Neural cell (in vitro differentiated cells): Measurements from ENCODE around the gene BICD1. TPM values are rescaled to one million over a fixed set of nuclear protein-coding genes. Genes with fewer than 3 reads are reported as not detected.

Source experiments
- H2AFZ ChIP-seq: fragments of 200-600, 300-800 bp; sonication (generic), shearing (Covaris generic); 2 replicates; pipeline ENCODE4 v1.6.0; 2014; ENCODE audit warnings: low read depth, mild to moderate bottlenecking, antibody characterized with exemption, low read length, moderate library complexity
- H3F3A ChIP-seq: fragments of 200-600 bp; shearing (Covaris generic); 2 replicates; pipeline ENCODE4 v1.6.1; 2016; ENCODE audit warnings: mild to moderate bottlenecking, moderate library complexity, mixed read lengths, antibody characterized with exemption, low read length; ENCODE audit not compliant: insufficient read depth, poor library complexity, severe bottlenecking
- H3K27ac ChIP-seq: fragments of 200-600, 300-800 bp; sonication (generic), shearing (Covaris generic); 2 replicates; pipeline ENCODE4 v1.5.1; 2014; ENCODE audit warnings: mild to moderate bottlenecking, low read length, moderate library complexity
- H3K27me3 ChIP-seq: fragments of 300-800, 200-600 bp; sonication (generic), shearing (Covaris generic); 2 replicates; pipeline ENCODE4 v1.6.0; 2014; ENCODE audit warnings: mild to moderate bottlenecking, low read depth, low read length, moderate library complexity; ENCODE audit not compliant: insufficient read depth
- H3K36me3 ChIP-seq: fragments of 300-800, 200-600 bp; sonication (generic), shearing (Covaris generic); 2 replicates; pipeline ENCODE4 v1.5.1; 2014; ENCODE audit warnings: mild to moderate bottlenecking, antibody characterized with exemption, low read length, moderate library complexity; ENCODE audit not compliant: insufficient read depth
- H3K4me2 ChIP-seq: fragments of 300-800, 200-600 bp; sonication (generic), shearing (Covaris generic); 2 replicates; pipeline ENCODE4 v1.6.0; 2014; ENCODE audit warnings: mild to moderate bottlenecking, low read length
- H3K4me3 ChIP-seq: fragments of 300-800, 200-600 bp; sonication (generic), shearing (Covaris generic); 2 replicates; pipeline ENCODE4 v1.5.1; 2014; ENCODE audit warnings: mild to moderate bottlenecking, low read length, moderate library complexity
- H3K79me2 ChIP-seq: fragments of 200-600 bp; shearing (Covaris generic); replicated peaks from 2 replicates; pipeline ENCODE4 v1.6.0; 2014; ENCODE audit warnings: mild to moderate bottlenecking, low read length, moderate library complexity; ENCODE audit not compliant: insufficient read depth
- H3K9ac ChIP-seq: fragments of 300-800, 200-600 bp; sonication (generic), shearing (Covaris generic); 2 replicates; pipeline ENCODE4 v1.6.1; 2016; ENCODE audit warnings: mild to moderate bottlenecking, low read length, mixed read lengths
- H3K9me2 ChIP-seq: fragments of 200-600 bp; shearing (Covaris generic); 2 replicates; pipeline ENCODE4 v1.6.1; 2016; ENCODE audit warnings: mild to moderate bottlenecking, low read length, mixed read lengths; ENCODE audit not compliant: insufficient read depth
- H3K9me3 ChIP-seq: fragments of 200-600, 300-800 bp; sonication (generic), shearing (Covaris generic); 2 replicates; pipeline ENCODE4 v1.6.1; 2016; ENCODE audit warnings: mild to moderate bottlenecking, mixed run types, low read length, moderate library complexity, mixed read lengths
- H4K20me1 ChIP-seq: fragments of 200-600 bp; shearing (Covaris generic); 2 replicates; pipeline ENCODE4 v1.6.1; 2016; ENCODE audit warnings: mild to moderate bottlenecking, mixed run types; ENCODE audit not compliant: insufficient read depth
- EP300 ChIP-seq: fragments of 450-650 bp; conservative IDR thresholded peaks from 2 replicates; pipeline ENCODE4 v1.6.1; 2014; ENCODE audit warnings: antibody characterized with exemption, mild to moderate bottlenecking, moderate library complexity; ENCODE audit not compliant: poor library complexity, severe bottlenecking
- EZH2 ChIP-seq: fragments of 200-600, 300-800 bp; shearing (Covaris generic), sonication (generic); IDR thresholded peaks from 2 replicates; pipeline ENCODE4 v1.6.1; 2014; ENCODE audit warnings: antibody characterized with exemption, low read length, borderline replicate concordance, mild to moderate bottlenecking; ENCODE audit not compliant: insufficient read depth, poor library complexity, severe bottlenecking
- MXI1 ChIP-seq: fragments of 450-650 bp; conservative IDR thresholded peaks from 2 replicates; pipeline ENCODE4 v1.6.1; 2014; ENCODE audit warnings: antibody characterized with exemption, mild to moderate bottlenecking; ENCODE audit not compliant: poor library complexity, severe bottlenecking
- POLR2AphosphoS5 ChIP-seq: IDR thresholded peaks from 2 replicates; pipeline ENCODE4 v1.6.1; 2012
- RAD21 ChIP-seq: fragments of 450-650 bp; conservative IDR thresholded peaks from 2 replicates; pipeline ENCODE4 v1.6.1; 2014; ENCODE audit warnings: antibody characterized with exemption, mild to moderate bottlenecking, moderate library complexity
- REST ChIP-seq: IDR thresholded peaks from 2 replicates; pipeline ENCODE4 v1.6.1; 2012; ENCODE audit warnings: borderline replicate concordance
- SMC3 ChIP-seq: fragments of 450-650 bp; conservative IDR thresholded peaks from 2 replicates; pipeline ENCODE4 v1.6.1; 2014; ENCODE audit warnings: antibody characterized with exemption, mild to moderate bottlenecking, moderate library complexity; ENCODE audit not compliant: poor library complexity
- TAF1 ChIP-seq: IDR thresholded peaks from 2 replicates; pipeline ENCODE4 v1.6.1; 2012; ENCODE audit warnings: low read depth
- polyA plus RNA-seq: library from polyadenylated mRNA; depleted of rRNA; stranded (reverse); fragments of >200 nt; gene quantifications from 2 replicates; pipeline ENCODE4 v1.2.3, GENCODE V29; 2014
- TF ChIP-seq, protein P1 (sequence below): fragments of 450-650 bp; IDR thresholded peaks from 2 replicates; pipeline ENCODE4 v1.5.1; 2014; ENCODE audit warnings: antibody characterized with exemption, mild to moderate bottlenecking, moderate library complexity; ENCODE audit not compliant: poor library complexity, severe bottlenecking

Gene BICD1
- polyA plus RNA-seq, 1 donor from 2014 or later: 41.1 TPM

GRCh38 chr12:32360956-32361355 lies 254.3 kb downstream of the BICD1 start:
- Histone ChIP-seq H3K9me2 (no peaks in the 10 kb centered on the region), H3K79me2 (no peaks in the 10 kb centered on the region), H3K27me3 (no peaks in the 10 kb centered on the region), H2AFZ (no peak overlapping the region), H3K9ac (no peak overlapping the region), H4K20me1 (no peaks in the 10 kb centered on the region), H3K9me3 (no peaks in the 10 kb centered on the region), H3K27ac (no peak overlapping the region), H3K4me3 (no peak overlapping the region), H3F3A (no peaks in the 10 kb centered on the region), H3K36me3 (no peaks in the 10 kb centered on the region), H3K4me2 (no peak overlapping the region)
- TF ChIP-seq, protein P1, sequence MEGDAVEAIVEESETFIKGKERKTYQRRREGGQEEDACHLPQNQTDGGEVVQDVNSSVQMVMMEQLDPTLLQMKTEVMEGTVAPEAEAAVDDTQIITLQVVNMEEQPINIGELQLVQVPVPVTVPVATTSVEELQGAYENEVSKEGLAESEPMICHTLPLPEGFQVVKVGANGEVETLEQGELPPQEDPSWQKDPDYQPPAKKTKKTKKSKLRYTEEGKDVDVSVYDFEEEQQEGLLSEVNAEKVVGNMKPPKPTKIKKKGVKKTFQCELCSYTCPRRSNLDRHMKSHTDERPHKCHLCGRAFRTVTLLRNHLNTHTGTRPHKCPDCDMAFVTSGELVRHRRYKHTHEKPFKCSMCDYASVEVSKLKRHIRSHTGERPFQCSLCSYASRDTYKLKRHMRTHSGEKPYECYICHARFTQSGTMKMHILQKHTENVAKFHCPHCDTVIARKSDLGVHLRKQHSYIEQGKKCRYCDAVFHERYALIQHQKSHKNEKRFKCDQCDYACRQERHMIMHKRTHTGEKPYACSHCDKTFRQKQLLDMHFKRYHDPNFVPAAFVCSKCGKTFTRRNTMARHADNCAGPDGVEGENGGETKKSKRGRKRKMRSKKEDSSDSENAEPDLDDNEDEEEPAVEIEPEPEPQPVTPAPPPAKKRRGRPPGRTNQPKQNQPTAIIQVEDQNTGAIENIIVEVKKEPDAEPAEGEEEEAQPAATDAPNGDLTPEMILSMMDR: no peak
- TF ChIP-seq POLR2AphosphoS5: no peak
- TF ChIP-seq TAF1: no peak
- TF ChIP-seq MXI1: no peak
- no peak for TF ChIP-seq EZH2
- TF ChIP-seq SMC3: no peak

DNA sequence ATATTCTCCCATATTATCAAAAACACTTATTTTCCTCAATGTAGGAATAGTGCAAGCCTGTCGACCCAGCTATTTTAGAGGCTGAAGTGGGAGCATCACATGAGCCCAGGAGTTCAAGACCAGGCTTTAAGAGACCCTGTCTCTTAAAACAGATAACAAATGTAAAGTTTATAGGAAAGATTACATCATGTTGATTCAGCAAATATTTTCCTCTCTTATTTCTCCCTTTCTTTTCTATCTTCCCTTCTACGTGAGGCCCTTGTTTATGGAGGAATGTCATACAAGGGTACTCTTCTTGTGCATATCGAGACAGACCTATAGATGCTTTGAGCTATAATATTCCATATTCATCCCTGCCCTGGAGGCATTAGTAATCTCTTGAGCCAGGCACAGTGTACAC lies 256.2 kb downstream of the BICD1 start:
- Histone ChIP-seq H3K27me3 (no peaks in the 10 kb centered on the region), H3F3A (no peaks in the 10 kb centered on the region), H3K36me3 (no peaks in the 10 kb centered on the region), H3K4me2 (no peak overlapping the region), H2AFZ (no peak overlapping the region), H4K20me1 (no peaks in the 10 kb centered on the region), H3K79me2 (no peaks in the 10 kb centered on the region), H3K9ac (no peak overlapping the region), H3K27ac (no peak overlapping the region), H3K9me3 (no peaks in the 10 kb centered on the region), H3K4me3 (no peak overlapping the region), H3K9me2 (no peaks in the 10 kb centered on the region)
- TF ChIP-seq SMC3: no peak
- no peak for TF ChIP-seq POLR2AphosphoS5
- no peak for TF ChIP-seq RAD21
- TF ChIP-seq, protein P1: no peak
- no peak for TF ChIP-seq TAF1
- no peak for TF ChIP-seq REST
- TF ChIP-seq MXI1: no peak
- TF ChIP-seq EZH2: no peak
- no peak for TF ChIP-seq EP300
